HG03175 (cell line): ENCODE results near the gene QKI.
"Not testable (repeated sequence)": the region's sequence is repeated elsewhere in the genome, so short reads cannot be mapped to it uniquely, and the experiment has no call there.

Source experiments
- ATAC-seq: cut with Tn5 transposase; IDR thresholded peaks from one replicate; pipeline ENCODE4 v1.9.1; 2021; ENCODE audit warnings: mild to moderate bottlenecking, moderate library complexity; ENCODE audit not compliant: unreplicated experiment

QKI gene

DNA sequence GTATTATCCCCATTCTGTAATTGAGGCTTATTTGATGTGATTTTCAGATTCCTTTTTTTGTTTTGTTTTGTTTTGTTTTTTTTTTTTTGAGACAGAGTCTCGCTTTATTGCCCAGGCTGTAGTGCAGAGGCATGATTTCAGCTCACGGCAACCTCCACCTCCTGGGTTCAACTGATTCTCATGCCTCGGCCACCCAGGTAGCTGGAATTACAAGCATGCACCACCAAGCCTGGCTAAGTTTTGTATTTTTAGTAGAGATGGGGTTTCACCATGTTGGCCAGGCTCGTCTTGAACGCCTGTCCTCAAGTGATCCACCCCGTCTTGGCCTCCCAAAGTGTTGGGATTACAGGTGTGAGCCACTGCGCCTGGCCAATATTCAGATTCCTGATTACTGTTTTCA is 62.4 kb downstream of the QKI start:
- ATAC-seq: not testable (repeated sequence)

DNA sequence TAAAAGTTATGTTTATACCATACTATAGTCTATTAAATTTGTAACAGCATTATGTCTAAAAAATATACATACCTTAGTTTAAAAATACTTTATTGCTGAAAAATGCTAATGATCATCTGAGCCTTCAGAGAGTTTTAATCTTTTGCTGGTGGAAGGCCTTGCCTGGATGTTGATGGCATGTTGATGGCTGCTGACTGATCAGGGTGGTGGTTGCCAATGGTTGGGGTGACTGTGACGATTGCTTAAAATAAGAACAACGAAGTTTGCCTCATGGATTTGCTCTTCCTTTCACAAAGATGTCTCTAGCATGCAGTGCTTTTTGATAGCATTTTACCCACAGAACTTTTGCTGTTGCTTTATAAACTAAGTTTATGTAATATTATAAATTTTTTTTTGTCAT is 68.6 kb downstream of the QKI start:
- ATAC-seq: no peak

DNA sequence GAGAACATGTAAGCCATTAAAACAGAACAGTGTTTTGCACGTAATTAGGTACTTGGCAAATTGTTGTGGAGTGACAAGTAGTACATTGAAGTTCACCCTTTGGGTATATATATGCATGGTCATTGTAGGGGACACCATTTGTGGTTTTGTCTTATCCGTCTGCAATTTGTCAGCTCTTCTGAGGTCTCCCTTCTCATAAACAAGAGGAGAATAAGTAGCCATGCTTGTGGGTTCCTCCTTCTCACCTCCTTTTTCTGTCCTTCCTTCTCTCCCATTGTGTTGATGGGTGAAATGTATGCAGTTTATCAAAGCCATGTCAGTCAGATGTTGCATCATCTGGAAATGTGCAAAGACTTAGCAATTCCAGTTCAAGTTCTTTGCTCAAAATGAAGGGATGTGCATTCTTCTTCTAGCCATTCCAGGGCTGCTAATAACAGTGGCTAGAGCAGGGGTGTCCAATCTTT is 70.9 kb downstream of the QKI start:
- ATAC-seq: no peak

DNA sequence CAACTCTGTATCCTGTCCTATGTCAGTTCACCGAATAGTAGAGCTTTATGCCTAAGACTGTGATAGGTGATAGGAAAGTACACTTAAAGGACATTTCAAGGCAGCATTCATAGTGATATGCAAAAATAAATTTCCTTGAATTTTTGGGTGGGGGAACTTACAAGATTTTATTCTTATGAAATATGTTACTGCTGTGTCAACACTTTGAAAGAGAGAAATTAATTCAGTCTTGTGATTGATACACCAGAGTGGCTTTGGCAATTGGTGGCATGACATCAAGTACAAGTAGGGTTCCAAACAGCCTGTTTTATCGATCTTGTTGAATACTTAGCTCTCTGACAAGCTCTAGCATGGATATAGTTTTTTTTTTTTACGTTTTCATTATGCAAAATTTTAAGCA is 72.3 kb downstream of the QKI start:
- ATAC-seq: no peak

DNA sequence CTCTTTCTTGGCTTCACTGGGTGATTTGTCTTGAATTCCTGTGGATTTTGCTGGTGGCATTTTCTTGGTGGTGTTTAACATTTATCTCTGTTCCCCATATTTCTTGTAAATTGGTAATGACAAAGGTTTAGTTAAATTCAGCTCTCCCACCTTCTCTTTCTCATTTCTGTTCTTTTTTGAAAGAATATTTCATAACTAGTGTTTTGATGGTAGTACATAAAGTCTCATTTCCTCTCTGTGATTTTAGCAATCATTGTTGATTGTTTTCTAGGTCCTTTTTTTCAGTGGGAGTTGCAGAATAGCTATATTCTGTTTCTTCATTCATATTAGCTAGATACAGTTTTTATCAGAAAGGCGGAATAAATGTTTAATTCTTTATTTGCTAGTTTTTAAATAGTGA is 73.1 kb downstream of the QKI start:
- ATAC-seq: no peak

DNA sequence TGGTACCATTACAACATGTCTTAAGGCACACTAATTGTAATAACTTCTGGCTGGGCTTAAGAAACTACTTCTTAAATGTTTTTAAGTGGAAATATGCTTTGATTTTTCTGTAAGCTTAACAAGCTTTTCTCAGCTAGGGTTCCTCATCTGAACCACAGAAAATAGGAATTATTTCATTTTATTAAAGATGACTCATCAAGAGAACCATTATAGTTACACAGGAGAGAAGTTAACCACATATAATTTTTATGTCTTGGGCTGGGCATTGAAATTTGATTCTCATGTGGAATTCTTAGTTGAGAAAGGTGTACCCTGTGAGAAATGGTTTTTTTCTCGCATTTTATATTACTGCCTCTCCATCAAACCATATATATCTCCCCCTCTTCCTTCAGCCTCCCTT is 75.1 kb downstream of the QKI start:
- ATAC-seq: no peak

DNA sequence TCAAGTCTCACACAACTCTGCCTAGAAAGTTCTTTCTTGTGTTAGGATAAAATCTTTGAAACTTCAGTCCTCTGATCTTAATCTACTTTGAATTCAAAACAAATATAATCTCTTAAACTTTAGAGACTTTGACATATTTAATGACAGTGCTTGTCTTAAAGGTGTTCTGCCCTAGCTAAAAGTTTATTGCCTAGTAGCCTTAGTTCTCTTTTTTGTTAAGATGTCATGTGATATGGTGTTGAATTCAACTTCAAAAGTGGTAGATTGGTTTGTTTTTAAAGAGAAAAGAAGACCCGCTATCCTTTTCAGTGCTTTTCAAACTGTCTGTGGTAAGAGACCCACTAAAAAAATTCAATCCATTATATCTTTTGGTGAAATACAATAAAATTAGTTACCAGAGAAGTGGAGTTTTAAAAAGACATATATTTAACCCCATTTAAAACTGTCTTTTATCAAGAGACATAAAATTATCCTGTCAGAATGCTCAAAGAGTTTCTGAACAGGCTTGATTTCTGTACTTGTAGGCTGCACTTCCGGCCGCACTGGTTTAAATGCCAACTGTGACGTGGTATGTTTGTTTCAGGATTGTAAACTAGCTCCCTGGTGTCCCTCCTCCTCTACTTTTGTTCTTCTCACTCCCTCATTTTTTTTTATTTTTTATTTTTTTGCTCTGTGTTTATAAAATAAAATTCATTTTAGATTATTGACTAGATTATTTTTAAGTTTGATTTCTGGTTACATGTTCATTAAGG is 76.5 kb downstream of the QKI start:
- no peak for ATAC-seq

DNA sequence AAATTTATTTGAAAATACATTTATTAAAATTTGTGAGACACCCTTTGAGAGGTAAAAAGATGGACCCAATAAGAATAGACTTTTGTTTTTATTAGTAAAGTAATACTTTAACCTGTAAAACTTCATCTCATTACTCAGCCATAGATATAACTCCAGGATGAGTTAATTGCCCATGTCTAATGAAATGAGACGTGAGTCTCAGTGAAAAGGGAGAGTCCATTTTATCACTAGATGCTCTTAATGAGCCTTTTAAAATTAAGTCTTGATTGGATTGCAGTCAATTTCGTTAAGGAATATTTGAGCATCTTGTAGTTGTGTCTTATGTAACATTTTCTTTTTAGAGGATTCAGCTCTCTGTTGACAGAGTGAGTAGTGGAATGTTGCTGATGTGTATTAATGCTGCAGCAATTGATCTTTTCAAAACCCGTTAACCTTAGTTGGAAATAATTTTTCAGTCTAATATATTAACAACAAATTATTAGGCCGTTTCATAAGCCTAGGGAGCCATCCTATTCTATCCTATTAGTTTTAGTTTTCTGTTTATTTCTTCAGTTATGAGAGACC is 77.3 kb downstream of the QKI start:
- no peak for ATAC-seq

DNA sequence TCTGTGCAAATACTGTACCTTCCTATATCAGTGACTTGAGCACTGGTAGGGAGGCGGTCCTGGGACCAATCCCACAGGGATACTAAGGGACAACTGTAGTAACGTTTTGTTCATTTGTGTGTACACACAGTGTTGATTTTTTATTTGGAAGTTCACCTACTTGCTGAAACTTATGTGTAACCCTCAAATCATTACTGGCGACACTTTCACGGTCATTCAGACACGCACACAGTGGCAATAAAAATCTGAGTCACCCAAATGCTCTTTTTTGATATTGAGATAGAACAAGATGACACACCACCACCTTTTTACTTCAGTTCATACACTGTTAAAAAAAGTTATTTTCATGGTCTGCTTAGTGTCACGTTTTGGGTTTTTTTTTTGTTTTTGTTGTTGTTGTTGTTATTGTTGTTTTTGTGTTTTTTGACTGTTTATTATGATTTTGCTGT is 79.8 kb downstream of the QKI start:
- no peak for ATAC-seq

DNA sequence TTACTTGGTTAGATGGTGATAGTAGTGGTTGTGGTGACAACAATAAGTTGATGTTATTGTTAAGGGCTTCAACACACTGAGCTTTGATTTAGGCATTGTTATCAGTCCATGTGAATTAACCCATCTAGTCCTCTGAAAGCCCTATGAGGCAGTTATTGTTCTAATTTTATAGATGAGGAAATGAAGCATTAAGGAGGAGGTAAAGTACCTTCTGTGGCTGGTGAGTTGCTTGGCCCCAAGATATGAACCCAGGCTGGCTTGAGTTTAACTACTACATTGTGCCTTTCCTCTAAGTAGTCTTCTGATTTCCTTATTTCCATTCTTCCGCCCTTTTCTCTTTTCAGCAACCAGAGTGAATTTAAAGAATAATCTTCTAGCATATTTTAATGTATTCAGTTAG is 81.7 kb downstream of the QKI start:
- ATAC-seq: no peak

DNA sequence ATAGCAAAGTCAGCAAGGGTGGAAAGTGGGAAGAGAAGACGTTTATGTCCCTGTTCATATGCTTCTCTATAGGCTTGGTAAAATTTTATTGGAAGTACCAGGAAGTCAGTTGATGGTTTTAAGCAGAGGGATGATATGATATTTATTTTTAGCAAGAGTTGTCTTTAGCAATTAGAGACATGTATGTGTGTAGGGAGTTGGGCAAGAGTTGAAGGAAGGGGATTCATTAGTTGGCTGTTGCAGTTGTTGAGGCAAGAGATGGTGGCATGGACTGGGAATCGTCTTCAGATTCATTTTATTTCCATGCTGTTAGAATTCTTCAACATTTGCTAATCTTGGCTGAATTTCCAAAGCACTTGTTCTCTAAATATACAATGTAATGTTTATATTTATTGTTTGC is 85.6 kb downstream of the QKI start:
- no peak for ATAC-seq

DNA sequence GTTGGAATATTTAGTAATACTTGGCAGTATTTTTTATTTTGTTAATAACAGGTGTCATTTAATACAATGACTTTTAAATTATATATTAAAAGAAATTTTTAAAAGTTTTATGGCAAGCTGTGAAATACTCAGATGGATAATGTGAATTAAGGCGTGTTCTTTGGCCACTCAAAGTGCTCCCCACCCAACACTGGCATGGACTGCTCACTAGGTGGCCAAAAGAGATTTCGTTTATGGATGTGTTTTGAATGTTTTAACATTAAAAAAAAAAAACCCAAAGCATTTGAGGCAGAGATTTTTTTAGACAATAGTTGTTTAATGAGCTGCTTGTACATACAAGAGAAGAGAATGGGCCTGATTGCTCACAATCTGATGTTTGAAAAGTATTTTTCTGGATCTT is 86.5 kb downstream of the QKI start:
- ATAC-seq: no peak

DNA sequence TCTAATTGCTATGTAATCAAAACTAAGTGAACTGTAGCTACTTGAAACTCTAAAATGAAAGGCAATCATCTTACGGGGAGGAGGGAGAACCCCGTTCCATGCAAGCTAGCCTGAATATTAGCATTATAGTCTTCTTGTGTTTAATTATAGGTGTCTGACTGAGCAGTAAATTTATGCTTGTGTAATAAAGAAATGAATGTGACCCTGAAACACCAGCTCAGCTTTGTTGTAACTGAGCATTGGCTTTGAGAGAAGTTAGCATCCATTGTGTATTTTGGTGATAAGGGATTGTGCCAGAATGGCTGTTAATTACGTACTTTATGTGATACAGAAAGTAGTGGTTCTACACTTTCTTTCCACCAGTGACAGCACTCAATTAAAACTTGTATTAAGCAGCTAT is 86.9 kb downstream of the QKI start:
- no peak for ATAC-seq

DNA sequence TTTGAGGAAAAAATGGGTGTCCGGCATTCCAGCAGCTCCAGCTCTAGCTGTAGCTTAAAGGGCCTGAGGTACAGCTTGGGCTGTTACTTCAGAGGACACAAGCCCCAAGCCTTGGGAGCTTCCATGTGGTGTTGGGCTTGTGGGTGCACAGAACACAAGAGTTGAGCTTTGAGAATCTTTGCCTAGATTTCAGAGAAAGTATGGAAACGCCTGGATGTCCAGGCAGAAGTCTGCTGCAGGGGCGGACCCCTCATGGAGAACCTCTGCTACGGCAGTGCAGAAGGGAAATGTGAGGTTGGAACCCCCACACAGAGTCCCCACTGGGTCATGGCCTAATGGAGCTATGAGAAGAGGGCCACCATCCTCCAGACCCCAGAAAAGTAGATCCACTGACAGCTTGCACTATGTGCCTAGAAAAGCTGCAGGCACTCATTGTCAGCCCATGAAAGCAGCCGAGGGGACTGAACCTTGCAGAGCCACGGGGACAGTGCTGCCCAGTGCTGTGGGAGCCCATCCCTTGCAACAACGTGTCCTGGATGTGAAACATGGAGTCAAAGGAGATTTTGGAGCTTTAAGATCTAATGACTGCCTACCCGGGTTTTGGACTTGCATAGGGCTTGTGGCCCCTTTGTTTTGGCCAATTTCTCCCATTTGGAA is 90.6 kb downstream of the QKI start:
- no peak for ATAC-seq

DNA sequence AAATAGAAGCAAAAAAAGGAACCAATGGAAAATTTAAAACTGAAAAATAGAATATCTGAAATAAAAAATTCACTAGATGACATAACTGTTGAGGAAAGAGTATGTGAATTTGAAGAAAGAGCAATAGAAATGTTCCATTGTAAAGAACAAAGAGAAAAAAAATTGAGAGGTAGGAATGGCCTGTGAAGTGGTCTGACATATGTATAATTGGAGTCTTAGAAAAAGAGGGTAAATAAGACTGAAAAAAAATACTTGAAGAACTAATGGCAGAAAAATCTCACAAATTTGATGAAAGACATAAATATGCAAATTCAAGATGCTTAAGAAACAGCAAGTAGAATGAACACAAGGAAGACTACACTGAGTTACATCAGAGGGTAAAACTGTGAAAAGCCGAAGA is 93.4 kb downstream of the QKI start:
- no peak for ATAC-seq

DNA sequence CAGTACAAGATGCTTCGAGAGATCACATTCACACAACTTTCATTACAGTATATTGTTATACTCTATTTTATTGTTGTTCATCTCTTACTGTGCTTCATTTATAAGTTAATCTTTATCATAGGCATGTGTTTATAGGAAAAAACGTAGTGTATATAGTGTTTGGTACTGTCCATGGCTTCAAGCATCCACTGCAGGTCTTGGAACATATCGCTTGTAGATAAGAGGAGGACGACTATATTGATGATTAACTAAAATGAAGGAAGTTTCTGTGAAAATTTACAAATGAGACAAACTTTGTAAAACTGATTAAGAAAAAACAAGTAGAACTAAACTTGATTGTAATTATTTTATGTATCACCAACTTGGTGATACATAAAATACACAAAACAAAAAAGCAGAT is 98.5 kb downstream of the QKI start:
- no peak for ATAC-seq

DNA sequence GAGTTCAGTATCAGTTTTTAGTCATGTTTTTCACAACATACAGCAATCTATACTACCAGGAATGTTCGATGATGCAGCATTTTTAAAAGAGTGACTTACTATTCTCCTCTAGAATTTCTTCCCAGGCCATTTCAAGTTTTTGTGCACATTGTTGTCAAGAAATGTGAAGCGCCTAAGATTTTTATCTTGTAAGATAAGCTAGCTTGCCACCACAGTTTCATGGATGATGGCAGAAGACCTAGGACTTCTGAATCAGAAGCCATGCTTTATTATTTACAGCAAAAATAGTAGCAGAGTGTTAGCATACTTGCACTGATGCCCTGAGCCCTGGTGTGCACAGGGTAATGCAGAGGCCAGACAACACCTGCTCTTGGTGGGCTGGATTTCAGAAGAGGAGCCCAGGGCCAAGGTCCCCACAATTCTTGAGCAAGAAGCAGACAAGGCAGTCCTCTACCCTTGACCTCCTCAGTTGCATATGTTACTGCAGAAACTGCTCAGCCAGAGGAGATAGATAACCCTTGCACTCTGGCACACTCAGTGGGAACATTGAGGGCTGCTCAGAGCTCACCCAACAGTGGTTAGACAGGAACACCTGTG is 99.2 kb downstream of the QKI start:
- ATAC-seq: no peak

DNA sequence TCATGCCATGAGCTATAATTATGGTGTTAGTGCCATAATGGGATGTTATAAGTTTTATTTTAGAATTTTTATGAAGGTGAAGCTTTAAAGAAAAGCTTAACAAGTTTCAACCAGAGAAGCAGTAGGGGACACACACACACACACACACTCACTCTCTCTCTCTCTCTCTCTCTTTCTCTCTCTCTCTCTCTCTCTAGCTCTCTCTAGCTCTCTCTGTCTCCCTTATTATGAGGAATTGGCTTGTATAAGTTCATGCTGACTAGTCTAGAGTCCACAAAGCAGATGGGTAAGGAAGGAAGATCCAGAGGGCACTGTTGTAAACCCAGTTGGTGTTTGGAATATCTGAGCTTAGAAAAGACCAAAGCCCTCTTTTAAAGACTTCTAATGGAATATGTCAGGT is 102.4 kb downstream of the QKI start:
- no peak for ATAC-seq

DNA sequence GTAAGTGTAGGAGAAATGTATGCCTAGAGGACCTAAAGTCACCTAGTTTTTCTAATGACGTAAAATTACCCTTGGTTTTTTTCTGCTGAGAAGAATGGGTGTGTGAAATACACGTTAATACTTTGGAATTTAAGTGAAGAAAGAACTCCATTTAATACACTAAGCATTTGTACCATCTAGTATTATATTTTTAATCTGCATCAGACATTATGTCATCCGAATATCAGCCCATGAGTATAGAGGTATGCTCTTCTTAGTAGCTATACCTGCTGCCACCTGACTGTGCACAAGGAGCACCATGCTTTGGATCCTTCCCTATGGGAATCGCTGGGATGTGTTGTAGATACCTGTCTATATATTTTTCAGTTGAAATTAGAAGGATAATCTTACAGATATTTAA is 106.4 kb downstream of the QKI start:
- ATAC-seq: no peak

DNA sequence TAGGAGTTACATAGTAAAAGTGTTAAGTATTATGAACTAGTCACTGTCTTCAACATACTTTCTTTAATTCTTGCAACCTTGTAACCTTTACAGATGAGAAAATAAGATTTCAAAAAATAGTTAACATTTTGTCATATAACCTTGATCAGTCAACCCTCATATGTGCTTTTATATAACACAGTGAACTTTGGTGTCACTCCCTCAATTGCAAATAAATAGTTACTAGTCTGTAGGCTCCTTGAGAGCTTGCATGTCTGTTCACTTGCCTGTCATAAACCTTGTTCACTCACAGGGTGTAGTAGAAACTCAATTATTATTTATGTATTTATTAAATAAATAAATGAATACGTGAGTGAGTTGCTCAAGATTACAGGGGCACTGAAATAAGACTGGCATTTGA is 107.5 kb downstream of the QKI start:
- ATAC-seq: no peak

DNA sequence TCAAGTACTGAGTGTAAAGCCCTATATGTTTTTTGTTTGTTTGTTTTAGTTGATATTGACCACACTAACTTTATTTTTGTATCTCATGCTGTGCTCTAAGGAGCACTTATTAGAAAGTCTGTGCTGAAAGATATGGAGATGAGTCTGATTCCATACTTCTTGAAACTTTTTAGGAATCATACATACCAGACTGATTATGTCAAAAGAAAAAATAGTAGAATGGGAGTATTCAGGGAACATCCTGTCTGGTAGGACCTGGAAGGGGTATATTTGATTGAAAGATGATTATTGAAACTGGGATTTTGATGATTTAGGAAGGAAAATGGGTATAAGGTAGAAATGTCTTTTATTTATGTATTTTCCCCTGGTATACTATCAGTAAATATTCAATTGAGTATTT is 111.4 kb downstream of the QKI start:
- ATAC-seq: no peak

DNA sequence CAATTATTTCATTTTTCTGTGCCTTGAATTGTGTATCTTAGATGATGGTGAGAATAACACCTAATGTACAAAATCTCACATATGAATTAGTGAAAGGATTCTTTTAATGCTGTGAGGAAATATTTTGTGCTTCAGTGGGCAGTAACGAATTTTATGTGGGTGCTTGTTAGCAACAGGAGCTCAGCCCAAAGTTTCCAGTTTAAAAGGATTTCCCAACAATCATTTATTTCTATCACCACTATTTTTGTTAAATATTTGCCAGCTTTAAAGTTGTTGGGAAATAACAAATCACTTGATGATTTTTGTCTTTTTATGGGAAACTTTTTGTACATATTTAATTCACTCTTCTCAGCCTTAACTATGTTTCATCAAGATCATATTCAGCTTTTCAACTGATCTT is 111.8 kb downstream of the QKI start:
- no peak for ATAC-seq
